Measurements from ENCODE around the gene SLC22A4. TPM values are rescaled to one million over a fixed set of nuclear protein-coding genes. Genes with fewer than 3 reads are reported as not detected.

SLC22A4 gene
- total and polyA plus RNA-seq, 5 donors from 2014 or later, result not detected

GRCh38 chr5:132274050-132274792 lies 20.0 kb upstream of the SLC22A4 start:
- Histone ChIP-seq H3K9me3 (ENCODE audit: control insufficient read depth in 2 of 2, low read length in 2 of 2) (no peaks in the 10 kb centered on the region), H3K36me3 (ENCODE audit: control insufficient read depth, insufficient read depth, low read length) (no peaks in the 10 kb centered on the region), H3K27ac (ENCODE audit: insufficient read depth, low read length, poor library complexity, severe bottlenecking) (no peak overlapping the region), H3K27me3 (ENCODE audit: control insufficient read depth, insufficient read depth, low read length) (peaks cover 3% of the 10 kb centered on the region), H3K4me1 (ENCODE audit: control insufficient read depth, insufficient read depth, low read length, poor library complexity, severe bottlenecking) (no peaks in the 10 kb centered on the region), H3K4me3 (ENCODE audit: low read depth, low read length) (no peak overlapping the region)
- Mint-ChIP-seq H3K27ac (no peak overlapping the region), H3K36me3 (no peaks in the 10 kb centered on the region), H3K4me1 (peaks cover 0 to 16% (median 5%) of the 10 kb centered on the region in 4 donors), H3K27me3 (peaks cover 23% of the 10 kb centered on the region), H3K4me3 (no peak overlapping the region), H3K9me3 (no peaks in the 10 kb centered on the region)
- no peak for ATAC-seq (ENCODE audit: low read depth in 2 of 2)
- DNase-seq, result no peak

- Mint-ChIP-seq H3K27me3 (peaks cover 30% of the 10 kb centered on the region), H3K4me3 (no peak overlapping the region), H3K4me1 (peaks cover 0 to 16% (median 5%) of the 10 kb centered on the region in 4 donors), H3K9me3 (no peaks in the 10 kb centered on the region), H3K36me3 (no peaks in the 10 kb centered on the region), H3K27ac (no peak overlapping the region)
- Histone ChIP-seq H3K9me3 (ENCODE audit: control insufficient read depth in 2 of 2, low read length in 2 of 2) (no peaks in the 10 kb centered on the region), H3K27ac (ENCODE audit: insufficient read depth, low read length, poor library complexity, severe bottlenecking) (no peak overlapping the region), H3K4me3 (ENCODE audit: low read depth, low read length) (no peak overlapping the region), H3K36me3 (ENCODE audit: control insufficient read depth, insufficient read depth, low read length) (no peaks in the 10 kb centered on the region), H3K27me3 (ENCODE audit: control insufficient read depth, insufficient read depth, low read length) (peaks cover 3% of the 10 kb centered on the region), H3K4me1 (ENCODE audit: control insufficient read depth, insufficient read depth, low read length, poor library complexity, severe bottlenecking) (no peaks in the 10 kb centered on the region)
- ATAC-seq (ENCODE audit: low read depth in 2 of 2), result no peak
- DNase-seq, result no peak
Observed at GRCh38 chr5:132275367-132276220, 18.6 kb upstream of the SLC22A4 start.

- Histone ChIP-seq H3K9me3 (ENCODE audit: control insufficient read depth in 2 of 2, low read length in 2 of 2) (no peaks in the 10 kb centered on the region), H3K4me3 (ENCODE audit: low read depth, low read length) (no peak overlapping the region), H3K27ac (ENCODE audit: insufficient read depth, low read length, poor library complexity, severe bottlenecking) (no peak overlapping the region), H3K27me3 (ENCODE audit: control insufficient read depth, insufficient read depth, low read length) (peaks cover 3% of the 10 kb centered on the region), H3K36me3 (ENCODE audit: control insufficient read depth, insufficient read depth, low read length) (no peaks in the 10 kb centered on the region), H3K4me1 (ENCODE audit: control insufficient read depth, insufficient read depth, low read length, poor library complexity, severe bottlenecking) (no peaks in the 10 kb centered on the region)
- H3K4me3 Mint-ChIP-seq, result no peak overlapping the region
- DNase-seq, result no peak
- H3K4me1 Mint-ChIP-seq, result peaks cover 0 to 8% (median 4%) of the 10 kb centered on the region in 4 donors
- no peak for ATAC-seq (ENCODE audit: low read depth in 2 of 2)
- H3K9me3 Mint-ChIP-seq, result no peaks in the 10 kb centered on the region
- peaks cover 31% of the 10 kb centered on the region for H3K27me3 Mint-ChIP-seq
- H3K36me3 Mint-ChIP-seq, result no peaks in the 10 kb centered on the region
- H3K27ac Mint-ChIP-seq, result no peak overlapping the region
Observed at GRCh38 chr5:132277256-132277655, 16.9 kb upstream of the SLC22A4 start.

- Histone ChIP-seq H3K4me3 (ENCODE audit: low read depth, low read length) (no peak overlapping the region), H3K36me3 (ENCODE audit: control insufficient read depth, insufficient read depth, low read length) (no peaks in the 10 kb centered on the region), H3K27me3 (ENCODE audit: control insufficient read depth, insufficient read depth, low read length) (peaks cover 3% of the 10 kb centered on the region), H3K9me3 (ENCODE audit: control insufficient read depth in 2 of 2, low read length in 2 of 2) (no peaks in the 10 kb centered on the region), H3K4me1 (ENCODE audit: control insufficient read depth, insufficient read depth, low read length, poor library complexity, severe bottlenecking) (no peaks in the 10 kb centered on the region), H3K27ac (ENCODE audit: insufficient read depth, low read length, poor library complexity, severe bottlenecking) (no peak overlapping the region)
- ATAC-seq (ENCODE audit: low read depth in 2 of 2), result no peak
- DNase-seq, result no peak
- H3K4me1 Mint-ChIP-seq, result peaks cover 0 to 3% (median 0%) of the 10 kb centered on the region in 4 donors
- no peak overlapping the region for H3K4me3 Mint-ChIP-seq
- no peaks in the 10 kb centered on the region for H3K36me3 Mint-ChIP-seq
- peaks cover 21% of the 10 kb centered on the region for H3K27me3 Mint-ChIP-seq
- H3K9me3 Mint-ChIP-seq, result no peaks in the 10 kb centered on the region
- no peak overlapping the region for H3K27ac Mint-ChIP-seq
Observed at GRCh38 chr5:132277971-132278853, 16.0 kb upstream of the SLC22A4 start.

GRCh38 chr5:132279801-132280200 lies 14.4 kb upstream of the SLC22A4 start:
- Mint-ChIP-seq H3K9me3 (no peaks in the 10 kb centered on the region), H3K36me3 (no peaks in the 10 kb centered on the region)
- no peak overlapping the region for H3K27ac ChIP-seq (ENCODE audit: insufficient read depth, low read length, poor library complexity, severe bottlenecking)

GRCh38 chr5:132280371-132281240 lies 13.6 kb upstream of the SLC22A4 start:
- no peaks in the 10 kb centered on the region for H3K4me1 ChIP-seq (ENCODE audit: control insufficient read depth, insufficient read depth, low read length, poor library complexity, severe bottlenecking)
- Mint-ChIP-seq H3K9me3 (no peaks in the 10 kb centered on the region), H3K27me3 (peaks cover 26% of the 10 kb centered on the region), H3K4me3 (no peak overlapping the region), H3K4me1 (peaks cover 0 to 2% (median 0%) of the 10 kb centered on the region in 4 donors), H3K36me3 (no peaks in the 10 kb centered on the region), H3K27ac (no peak overlapping the region)
- no peaks in the 10 kb centered on the region for H3K9me3 ChIP-seq (ENCODE audit: control insufficient read depth in 2 of 2, low read length in 2 of 2)
- H3K27me3 ChIP-seq (ENCODE audit: control insufficient read depth, insufficient read depth, low read length), result no peaks in the 10 kb centered on the region
- H3K36me3 ChIP-seq (ENCODE audit: control insufficient read depth, insufficient read depth, low read length), result no peaks in the 10 kb centered on the region
- H3K27ac ChIP-seq (ENCODE audit: insufficient read depth, low read length, poor library complexity, severe bottlenecking), result no peak overlapping the region
- DNase-seq (no peak), ATAC-seq (ENCODE audit: low read depth in 2 of 2) (no peak)
- H3K4me3 ChIP-seq (ENCODE audit: low read depth, low read length), result no peak overlapping the region

More at GRCh38 chr5:132279801-132280200, 14.4 kb upstream of the SLC22A4 start:
- H3K4me1 ChIP-seq (ENCODE audit: control insufficient read depth, insufficient read depth, low read length, poor library complexity, severe bottlenecking), result no peaks in the 10 kb centered on the region
- no peaks in the 10 kb centered on the region for H3K36me3 ChIP-seq (ENCODE audit: control insufficient read depth, insufficient read depth, low read length)
- no peak overlapping the region for H3K4me3 ChIP-seq (ENCODE audit: low read depth, low read length)
- peaks cover 23% of the 10 kb centered on the region for H3K27me3 Mint-ChIP-seq
- H3K27me3 ChIP-seq (ENCODE audit: control insufficient read depth, insufficient read depth, low read length), result no peaks in the 10 kb centered on the region
- peaks cover 0 to 3% (median 0%) of the 10 kb centered on the region in 4 donors for H3K4me1 Mint-ChIP-seq
- H3K9me3 ChIP-seq (ENCODE audit: control insufficient read depth in 2 of 2, low read length in 2 of 2), result no peaks in the 10 kb centered on the region
- ATAC-seq (ENCODE audit: low read depth in 2 of 2) (no peak), DNase-seq (no peak)
- H3K4me3 Mint-ChIP-seq, result no peak overlapping the region
- no peak overlapping the region for H3K27ac Mint-ChIP-seq
